ENCODE results near the gene RBM20.

DNA sequence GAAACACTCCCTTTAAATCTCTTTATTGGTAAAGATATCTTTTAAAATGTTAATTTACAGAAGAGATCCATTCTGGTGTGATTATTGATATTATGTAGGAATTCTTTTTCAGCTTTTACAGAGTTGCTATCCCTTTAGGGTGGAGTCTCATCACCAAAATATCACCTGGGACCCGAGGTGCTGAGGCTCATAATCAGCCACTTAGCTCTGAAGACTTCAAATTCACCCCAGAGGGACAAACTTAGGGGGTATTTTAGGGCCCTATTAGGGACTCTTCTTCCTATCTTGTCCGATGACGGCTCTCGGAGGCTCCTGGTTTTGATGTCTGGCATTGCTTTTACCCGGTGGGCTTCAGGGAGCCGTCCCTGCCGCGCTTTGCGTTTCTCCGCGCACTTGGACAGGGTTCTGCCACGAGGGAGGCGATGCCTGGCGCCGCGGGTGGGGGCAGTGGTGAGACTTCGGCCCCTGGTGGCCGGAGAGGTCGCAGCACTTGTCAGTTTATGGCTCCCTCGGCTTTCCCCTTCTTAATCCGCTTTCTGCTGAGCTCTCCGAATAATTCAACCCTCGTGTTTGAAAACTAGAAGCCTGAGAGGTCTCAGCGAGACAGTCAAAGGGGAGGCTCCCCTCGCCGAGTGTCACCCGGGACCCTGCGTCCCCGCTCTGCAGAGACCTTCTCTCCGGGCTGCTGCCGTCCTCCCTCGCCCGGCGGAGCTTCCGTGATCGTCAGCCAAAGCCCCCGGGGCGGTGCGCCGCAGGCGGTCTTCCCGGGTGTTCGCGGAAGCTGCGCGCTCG is 27.8 kb downstream of the RBM20 start:
- TF ChIP-seq, protein P1, sequence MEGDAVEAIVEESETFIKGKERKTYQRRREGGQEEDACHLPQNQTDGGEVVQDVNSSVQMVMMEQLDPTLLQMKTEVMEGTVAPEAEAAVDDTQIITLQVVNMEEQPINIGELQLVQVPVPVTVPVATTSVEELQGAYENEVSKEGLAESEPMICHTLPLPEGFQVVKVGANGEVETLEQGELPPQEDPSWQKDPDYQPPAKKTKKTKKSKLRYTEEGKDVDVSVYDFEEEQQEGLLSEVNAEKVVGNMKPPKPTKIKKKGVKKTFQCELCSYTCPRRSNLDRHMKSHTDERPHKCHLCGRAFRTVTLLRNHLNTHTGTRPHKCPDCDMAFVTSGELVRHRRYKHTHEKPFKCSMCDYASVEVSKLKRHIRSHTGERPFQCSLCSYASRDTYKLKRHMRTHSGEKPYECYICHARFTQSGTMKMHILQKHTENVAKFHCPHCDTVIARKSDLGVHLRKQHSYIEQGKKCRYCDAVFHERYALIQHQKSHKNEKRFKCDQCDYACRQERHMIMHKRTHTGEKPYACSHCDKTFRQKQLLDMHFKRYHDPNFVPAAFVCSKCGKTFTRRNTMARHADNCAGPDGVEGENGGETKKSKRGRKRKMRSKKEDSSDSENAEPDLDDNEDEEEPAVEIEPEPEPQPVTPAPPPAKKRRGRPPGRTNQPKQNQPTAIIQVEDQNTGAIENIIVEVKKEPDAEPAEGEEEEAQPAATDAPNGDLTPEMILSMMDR (IDR thresholded peaks at IDR 0.05) = peak; percentile 78
- TF ChIP-seq MYC (IDR thresholded peaks at IDR 0.05; ENCODE audit: borderline replicate concordance, low read length) (peak; percentile 82; the same call in 1 of the 2 replicates), CHD2 (IDR thresholded peaks at IDR 0.05; ENCODE audit: low read length, partially characterized antibody) (no peak), RFX5 (IDR thresholded peaks at IDR 0.05) (no peak), BHLHE40 (IDR thresholded peaks at IDR 0.05; ENCODE audit: low read depth, low read length) (no peak), POLR2A (IDR thresholded peaks at IDR 0.05; ENCODE audit: low read length) (peak; percentile 33), RCOR1 (IDR thresholded peaks at IDR 0.05; ENCODE audit: low read depth, low read length) (no peak), ELK1 (IDR thresholded peaks at IDR 0.05; ENCODE audit: low read depth, low read length) (no peak)

All from A549 (cell line).